Right cardiac atrium (tissue), 5 donors: ENCODE data around the gene DAPK1. TPM values are rescaled to one million over a fixed set of nuclear protein-coding genes. Genes with fewer than 3 reads are reported as not detected.

Source experiments
- ATAC-seq, 2 donors: fragments of 200-7000 bp; cut with Tn5 transposase; one replicate each; pipeline versions ENCODE4 v1.8.0 to v1.9.1; 2020; ENCODE audit warnings: moderate library complexity in 2 of 2, mild to moderate bottlenecking in 1 of 2
- DNase-seq, 3 donors: peaks; one replicate each; pipeline ENCODE4 v3.0.0-alpha.2; 2020
- H3K27ac ChIP-seq: one replicate; pipeline ENCODE4 v1.5.1; 2013; ENCODE audit warnings: mild to moderate bottlenecking, low read length, control low read depth, moderate library complexity
- H3K27me3 ChIP-seq: one replicate; pipeline ENCODE4 v1.6.1; 2013; ENCODE audit not compliant: control insufficient read depth, insufficient read depth
- H3K4me1 ChIP-seq: one replicate; pipeline ENCODE4 v1.6.1; 2013; ENCODE audit warnings: low read length; ENCODE audit not compliant: control insufficient read depth, insufficient read depth
- H3K4me3 ChIP-seq: one replicate; pipeline ENCODE4 v1.5.1; 2013; ENCODE audit warnings: low read length, control low read depth
- H3K9me3 ChIP-seq: one replicate; pipeline ENCODE4 v1.6.1; 2013; ENCODE audit warnings: low read length; ENCODE audit not compliant: control insufficient read depth
- WGBS: extraction: QIAGEN DNeasy Blood & Tissue Kit; methylation state at CpG from one replicate; pipeline ENCODE4 v1.1.7; 2013; 5-methylcytosine and 5-hydroxymethylcytosine counted together
- intact Hi-C, 4 donors: fragments of 100-400 bp; cut with DNase I; formaldehyde crosslinking; loops; one replicate each; pipeline versions ENCODE4 v1.11.0 to v1.14.0; 2022 to 2023
- polyA plus RNA-seq: library from polyadenylated mRNA; stranded (reverse); fragments of 200-250 nt; gene quantifications from one replicate; pipeline ENCODE4 v1.2.3, GENCODE V29; 2013
- total RNA-seq, 4 donors: library from RNA; stranded (reverse); fragmentation: NEBNext Ultra II Directional; extraction: Animal tissue kit (Norgen Biotek cat#: 25700); gene quantifications; one replicate each; pipeline ENCODE4 v1.2.1, GENCODE V29; 2021
- donor health status: healthy with polysubstance abuse.
- donor health status: DM: no; HTN: yes; CAD: no.
- donor health status: DM: no; HTN: no; CAD: no.
- donor health status: DM: no; HTN: yes; CAD: no; lungs with severe emphysema.
- donor health status: DM: yes; HTN: yes; CAD: no.

The DAPK1 gene
- total and polyA plus RNA-seq, 5 donors: 5.2 to 20.1 (median 18.5) TPM

DNA sequence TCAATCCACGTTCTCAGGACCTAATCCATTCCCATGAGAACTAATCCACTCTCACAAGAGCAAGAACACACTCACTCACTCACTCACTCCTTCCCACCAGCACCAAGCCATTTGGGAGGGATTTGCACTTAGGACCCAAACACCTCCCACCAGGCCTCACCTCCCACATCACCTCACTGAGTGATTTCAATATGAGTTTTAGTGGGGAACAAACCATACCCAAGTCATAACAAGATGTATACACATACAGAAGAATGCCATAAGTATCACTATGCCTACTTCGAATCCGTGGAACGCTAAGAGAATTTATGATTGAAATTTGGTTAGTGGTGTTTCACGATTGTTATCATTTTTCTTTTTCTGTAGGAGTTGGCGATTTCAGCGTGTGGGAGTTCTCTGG, 199.0 kb downstream of the DAPK1 start:
- ATAC-seq (no peak), DNase-seq (no peak)
- H3K4me3 ChIP-seq: no peak overlapping the region
- WGBS: 88% methylated on average over 7 of the region's 7 CpGs
- no peaks in the 10 kb centered on the region for H3K9me3 ChIP-seq
- H3K27me3 ChIP-seq: no peaks in the 10 kb centered on the region
- no peak overlapping the region for H3K27ac ChIP-seq
- intact Hi-C loops: no loop called here
- no peaks in the 10 kb centered on the region for H3K4me1 ChIP-seq

- intact Hi-C loops: no loop called here
- ATAC-seq: no peak
Observed at GRCh38 chr9:87698069-87698809, 200.6 kb downstream of the DAPK1 start.

DNA sequence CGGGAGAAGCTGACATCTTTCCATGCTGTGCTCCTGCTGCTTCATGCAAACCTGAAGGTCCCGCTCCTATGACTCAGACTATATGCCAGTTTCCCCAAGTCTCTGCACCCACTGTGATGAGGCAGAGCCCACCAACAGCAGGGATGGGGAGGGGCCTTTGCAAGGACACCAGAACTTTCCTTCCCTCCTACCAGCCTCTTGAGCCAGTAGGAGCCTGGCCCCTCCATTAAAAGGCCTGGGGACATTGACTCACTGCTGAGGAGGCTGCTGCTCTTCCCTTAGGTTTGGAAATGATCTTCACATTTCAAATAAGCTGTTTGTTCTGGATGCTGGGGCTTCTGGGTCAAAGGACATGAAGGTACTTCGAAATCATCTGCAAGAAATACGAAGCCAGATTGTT, 202.2 kb downstream of the DAPK1 start:
- no peaks in the 10 kb centered on the region for H3K27me3 ChIP-seq
- no peaks in the 10 kb centered on the region for H3K4me1 ChIP-seq
- intact Hi-C loops: no loop called here
- H3K4me3 ChIP-seq: no peak overlapping the region
- DNase-seq (no peak), ATAC-seq (no peak)
- H3K9me3 ChIP-seq: no peaks in the 10 kb centered on the region
- WGBS: 88% methylated on average over 4 of the region's 4 CpGs
- H3K27ac ChIP-seq: no peak overlapping the region

More at GRCh38 chr9:87698069-87698809, 200.6 kb downstream of the DAPK1 start:
- Histone ChIP-seq H3K27me3 (no peaks in the 10 kb centered on the region), H3K27ac (no peak overlapping the region), H3K4me3 (no peak overlapping the region), H3K9me3 (no peaks in the 10 kb centered on the region), H3K4me1 (no peaks in the 10 kb centered on the region)
- WGBS: 88% methylated on average over 14 of the region's 14 CpGs
- DNase-seq: no peak

GRCh38 chr9:87701491-87701890, 203.8 kb downstream of the DAPK1 start:
- DNase-seq: no peak
- H3K4me1 ChIP-seq: no peaks in the 10 kb centered on the region
- H3K27me3 ChIP-seq: no peaks in the 10 kb centered on the region
- ATAC-seq: no peak
- H3K9me3 ChIP-seq: no peaks in the 10 kb centered on the region
- intact Hi-C loops: no loop called here
- no peak overlapping the region for H3K4me3 ChIP-seq
- no peak overlapping the region for H3K27ac ChIP-seq
- WGBS: 87% methylated on average over 9 of the region's 9 CpGs

DNA sequence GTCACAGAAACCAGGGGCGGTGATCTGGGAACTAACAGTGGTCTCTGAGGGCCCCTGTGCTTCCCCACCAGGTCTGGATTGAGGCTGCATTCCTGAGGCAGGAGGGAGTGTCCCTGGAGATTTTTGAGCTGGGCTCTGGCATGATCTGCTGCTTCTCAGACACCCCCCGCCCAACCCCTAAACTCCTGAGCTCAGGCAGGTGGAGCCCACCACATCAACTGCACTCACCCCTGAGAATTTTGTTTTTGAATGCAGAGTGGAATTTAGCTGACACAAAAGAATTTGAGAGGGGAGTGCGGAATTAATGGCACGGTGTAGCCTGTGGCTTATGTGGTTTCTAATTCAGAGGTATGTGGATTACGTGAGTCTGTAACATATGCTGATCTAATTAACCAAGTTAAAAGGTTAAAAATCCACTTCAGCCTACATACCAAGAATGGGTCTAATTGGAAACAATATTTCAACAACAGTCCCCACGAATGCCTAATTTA, 204.3 kb downstream of the DAPK1 start:
- H3K4me1 ChIP-seq: no peaks in the 10 kb centered on the region
- intact Hi-C loops: no loop called here
- no peak overlapping the region for H3K4me3 ChIP-seq
- no peak overlapping the region for H3K27ac ChIP-seq
- H3K9me3 ChIP-seq: no peaks in the 10 kb centered on the region
- WGBS: 86% methylated on average over 6 of the region's 6 CpGs
- no peaks in the 10 kb centered on the region for H3K27me3 ChIP-seq
- ATAC-seq (no peak), DNase-seq (no peak)

GRCh38 chr9:87702921-87703320, 205.3 kb downstream of the DAPK1 start:
- no peaks in the 10 kb centered on the region for H3K27me3 ChIP-seq

GRCh38 chr9:87703636-87704276, 206.1 kb downstream of the DAPK1 start:
- 94% methylated on average over 7 of the region's 7 CpGs for WGBS

More at GRCh38 chr9:87702921-87703320, 205.3 kb downstream of the DAPK1 start:
- ATAC-seq (no peak), DNase-seq (no peak)
- 90% methylated on average over 9 of the region's 9 CpGs for WGBS
- no peaks in the 10 kb centered on the region for H3K4me1 ChIP-seq
- no peaks in the 10 kb centered on the region for H3K9me3 ChIP-seq
- H3K27ac ChIP-seq: no peak overlapping the region
- H3K4me3 ChIP-seq: no peak overlapping the region
- intact Hi-C loops: no loop called here

DNA sequence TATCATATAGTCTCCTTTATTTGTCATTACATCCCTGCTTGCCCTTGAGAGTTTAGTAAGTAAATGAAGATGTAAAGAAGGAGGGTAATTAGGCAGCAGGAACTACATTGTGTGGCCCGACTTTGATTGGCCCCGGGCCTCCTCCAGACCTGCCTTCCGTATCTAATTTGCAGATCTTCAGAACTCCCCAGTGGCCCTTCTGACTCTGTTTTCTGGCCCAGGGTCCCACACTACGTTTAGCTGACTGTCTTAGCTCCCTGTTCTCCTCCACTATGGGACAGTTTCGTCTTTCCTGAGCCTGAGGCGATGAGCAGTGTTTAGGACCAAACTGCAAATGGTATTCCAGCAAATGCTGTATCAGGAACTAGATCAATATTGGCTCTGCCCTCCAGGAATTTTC, 206.7 kb downstream of the DAPK1 start:
- intact Hi-C loops: no loop called here
- no peak overlapping the region for H3K4me3 ChIP-seq
- ATAC-seq: no peak
- H3K9me3 ChIP-seq: no peaks in the 10 kb centered on the region
- 82% methylated on average over 6 of the region's 6 CpGs for WGBS
- no peak overlapping the region for H3K27ac ChIP-seq
- no peak for DNase-seq
- no peaks in the 10 kb centered on the region for H3K27me3 ChIP-seq
- H3K4me1 ChIP-seq: no peaks in the 10 kb centered on the region

More at GRCh38 chr9:87703636-87704276, 206.1 kb downstream of the DAPK1 start:
- H3K27me3 ChIP-seq: no peaks in the 10 kb centered on the region
- H3K9me3 ChIP-seq: no peaks in the 10 kb centered on the region
- H3K4me1 ChIP-seq: no peaks in the 10 kb centered on the region
- DNase-seq (no peak), ATAC-seq (no peak)
- intact Hi-C loops: no loop called here
- H3K27ac ChIP-seq: no peak overlapping the region
- H3K4me3 ChIP-seq: no peak overlapping the region

DNA sequence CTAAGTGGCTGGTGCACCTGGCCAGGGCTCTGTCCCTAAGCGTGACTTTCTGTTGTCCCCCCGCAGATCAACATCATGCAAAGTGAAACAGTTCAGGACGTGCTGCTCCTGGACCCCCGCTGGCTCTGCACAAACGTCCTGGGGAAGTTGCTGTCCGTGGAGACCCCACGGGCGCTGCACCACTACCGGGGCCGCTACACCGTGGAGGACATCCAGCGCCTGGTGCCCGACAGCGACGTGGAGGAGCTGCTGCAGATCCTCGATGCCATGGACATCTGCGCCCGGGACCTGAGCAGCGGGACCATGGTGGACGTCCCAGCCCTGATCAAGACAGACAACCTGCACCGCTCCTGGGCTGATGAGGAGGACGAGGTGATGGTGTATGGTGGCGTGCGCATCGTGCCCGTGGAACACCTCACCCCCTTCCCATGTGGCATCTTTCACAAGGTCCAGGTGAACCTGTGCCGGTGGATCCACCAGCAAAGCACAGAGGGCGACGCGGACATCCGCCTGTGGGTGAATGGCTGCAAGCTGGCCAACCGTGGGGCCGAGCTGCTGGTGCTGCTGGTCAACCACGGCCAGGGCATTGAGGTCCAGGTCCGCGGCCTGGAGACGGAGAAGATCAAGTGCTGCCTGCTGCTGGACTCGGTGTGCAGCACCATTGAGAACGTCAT, 208.5 kb downstream of the DAPK1 start:
- intact Hi-C loops: no loop called here
- Histone ChIP-seq H3K4me1 (no peaks in the 10 kb centered on the region), H3K9me3 (no peaks in the 10 kb centered on the region), H3K27me3 (no peaks in the 10 kb centered on the region), H3K27ac (no peak overlapping the region), H3K4me3 (no peak overlapping the region)
- DNase-seq: peak in 1 of 3 donors; percentile 27
- no peak for ATAC-seq
- WGBS: 97% methylated on average over 39 of the region's 39 CpGs

DNA sequence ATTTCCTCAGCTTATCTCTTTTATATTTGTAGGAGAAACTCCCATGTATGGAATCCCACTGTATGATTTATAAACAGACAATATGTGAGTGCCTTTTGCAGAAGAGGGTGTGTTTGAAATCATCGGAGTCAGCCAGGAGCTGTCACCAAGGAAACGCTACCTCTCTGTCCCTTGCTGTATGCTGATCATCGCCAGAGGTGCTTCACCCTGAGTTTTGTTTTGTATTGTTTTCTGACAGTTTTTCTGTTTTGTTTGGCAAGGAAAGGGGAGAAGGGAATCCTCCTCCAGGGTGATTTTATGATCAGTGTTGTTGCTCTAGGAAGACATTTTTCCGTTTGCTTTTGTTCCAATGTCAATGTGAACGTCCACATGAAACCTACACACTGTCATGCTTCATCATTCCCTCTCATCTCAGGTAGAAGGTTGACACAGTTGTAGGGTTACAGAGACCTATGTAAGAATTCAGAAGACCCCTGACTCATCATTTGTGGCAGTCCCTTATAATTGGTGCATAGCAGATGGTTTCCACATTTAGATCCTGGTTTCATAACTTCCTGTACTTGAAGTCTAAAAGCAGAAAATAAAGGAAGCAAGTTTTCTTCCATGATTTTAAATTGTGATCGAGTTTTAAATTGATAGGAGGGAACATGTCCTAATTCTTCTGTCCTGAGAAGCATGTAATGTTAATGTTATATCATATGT, 210.3 kb downstream of the DAPK1 start:
- no peak overlapping the region for H3K4me3 ChIP-seq
- no peaks in the 10 kb centered on the region for H3K4me1 ChIP-seq
- intact Hi-C loops: no loop called here
- no peak overlapping the region for H3K27ac ChIP-seq
- no peak for ATAC-seq
- 48% methylated on average over 6 of the region's 6 CpGs for WGBS
- H3K27me3 ChIP-seq: no peaks in the 10 kb centered on the region
- DNase-seq: no peak
- no peaks in the 10 kb centered on the region for H3K9me3 ChIP-seq

- H3K27ac ChIP-seq: no peak overlapping the region
- H3K27me3 ChIP-seq: no peaks in the 10 kb centered on the region
- intact Hi-C loops: no loop called here
- DNase-seq (no peak), ATAC-seq (no peak)
- H3K4me1 ChIP-seq: peaks cover 3% of the 10 kb centered on the region
- 83% methylated on average over 5 of the region's 5 CpGs for WGBS
- H3K9me3 ChIP-seq: no peaks in the 10 kb centered on the region
- H3K4me3 ChIP-seq: no peak overlapping the region
Observed at GRCh38 chr9:87708546-87708945, 210.9 kb downstream of the DAPK1 start.
